GM12878 (cell line): ENCODE results near the gene SLC35E1.
A peak's percentile ranks its signal among the peaks of the same experiment; 100 is the strongest.

Source experiments
- JUND ChIP-seq: IDR thresholded peaks from 2 replicates; pipeline ENCODE4 v1.6.1; 2012; ENCODE audit warnings: low read depth, mild to moderate bottlenecking, low read length, improper control_type of control experiment, moderate library complexity
- USF2 ChIP-seq: IDR thresholded peaks from 2 replicates; pipeline ENCODE4 v1.6.1; 2011; ENCODE audit warnings: low read depth, low read length, improper control_type of control experiment, borderline replicate concordance
- ZNF622 ChIP-seq: fragments of 450-650 bp; IDR thresholded peaks from 2 replicates; pipeline ENCODE4 v1.6.1; 2017; ENCODE audit warnings: mild to moderate bottlenecking, inconsistent platforms
- TF ChIP-seq, protein P1 (sequence below): IDR thresholded peaks from 2 replicates; pipeline ENCODE4 v1.6.1; 2012; ENCODE audit warnings: improper control_type of control experiment, low read depth, low read length; ENCODE audit not compliant: insufficient replicate concordance

DNA sequence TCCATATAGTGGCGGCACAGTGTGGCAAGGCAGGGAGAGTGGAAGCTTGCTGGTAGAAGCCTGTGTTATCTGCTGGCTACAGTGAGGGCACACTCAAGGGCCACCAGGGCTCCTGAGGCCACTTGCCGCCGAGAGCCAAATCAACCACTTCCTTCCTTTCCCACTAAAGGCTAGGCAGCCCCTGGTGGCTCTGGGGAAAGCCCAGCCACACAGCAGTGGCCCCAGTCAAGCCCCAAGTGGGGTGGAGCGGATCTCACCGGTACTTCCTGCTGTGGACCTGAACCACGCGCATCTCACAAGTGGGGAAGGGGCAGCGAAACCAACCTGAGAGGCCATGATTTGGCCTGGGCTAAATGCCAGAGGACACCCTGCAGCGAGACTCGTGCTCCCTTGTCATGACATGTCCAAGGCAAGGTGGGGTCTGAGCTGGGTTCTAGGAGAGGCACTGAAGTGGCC lies 21.9 kb upstream of the SLC35E1 start:
- TF ChIP-seq, protein P1, sequence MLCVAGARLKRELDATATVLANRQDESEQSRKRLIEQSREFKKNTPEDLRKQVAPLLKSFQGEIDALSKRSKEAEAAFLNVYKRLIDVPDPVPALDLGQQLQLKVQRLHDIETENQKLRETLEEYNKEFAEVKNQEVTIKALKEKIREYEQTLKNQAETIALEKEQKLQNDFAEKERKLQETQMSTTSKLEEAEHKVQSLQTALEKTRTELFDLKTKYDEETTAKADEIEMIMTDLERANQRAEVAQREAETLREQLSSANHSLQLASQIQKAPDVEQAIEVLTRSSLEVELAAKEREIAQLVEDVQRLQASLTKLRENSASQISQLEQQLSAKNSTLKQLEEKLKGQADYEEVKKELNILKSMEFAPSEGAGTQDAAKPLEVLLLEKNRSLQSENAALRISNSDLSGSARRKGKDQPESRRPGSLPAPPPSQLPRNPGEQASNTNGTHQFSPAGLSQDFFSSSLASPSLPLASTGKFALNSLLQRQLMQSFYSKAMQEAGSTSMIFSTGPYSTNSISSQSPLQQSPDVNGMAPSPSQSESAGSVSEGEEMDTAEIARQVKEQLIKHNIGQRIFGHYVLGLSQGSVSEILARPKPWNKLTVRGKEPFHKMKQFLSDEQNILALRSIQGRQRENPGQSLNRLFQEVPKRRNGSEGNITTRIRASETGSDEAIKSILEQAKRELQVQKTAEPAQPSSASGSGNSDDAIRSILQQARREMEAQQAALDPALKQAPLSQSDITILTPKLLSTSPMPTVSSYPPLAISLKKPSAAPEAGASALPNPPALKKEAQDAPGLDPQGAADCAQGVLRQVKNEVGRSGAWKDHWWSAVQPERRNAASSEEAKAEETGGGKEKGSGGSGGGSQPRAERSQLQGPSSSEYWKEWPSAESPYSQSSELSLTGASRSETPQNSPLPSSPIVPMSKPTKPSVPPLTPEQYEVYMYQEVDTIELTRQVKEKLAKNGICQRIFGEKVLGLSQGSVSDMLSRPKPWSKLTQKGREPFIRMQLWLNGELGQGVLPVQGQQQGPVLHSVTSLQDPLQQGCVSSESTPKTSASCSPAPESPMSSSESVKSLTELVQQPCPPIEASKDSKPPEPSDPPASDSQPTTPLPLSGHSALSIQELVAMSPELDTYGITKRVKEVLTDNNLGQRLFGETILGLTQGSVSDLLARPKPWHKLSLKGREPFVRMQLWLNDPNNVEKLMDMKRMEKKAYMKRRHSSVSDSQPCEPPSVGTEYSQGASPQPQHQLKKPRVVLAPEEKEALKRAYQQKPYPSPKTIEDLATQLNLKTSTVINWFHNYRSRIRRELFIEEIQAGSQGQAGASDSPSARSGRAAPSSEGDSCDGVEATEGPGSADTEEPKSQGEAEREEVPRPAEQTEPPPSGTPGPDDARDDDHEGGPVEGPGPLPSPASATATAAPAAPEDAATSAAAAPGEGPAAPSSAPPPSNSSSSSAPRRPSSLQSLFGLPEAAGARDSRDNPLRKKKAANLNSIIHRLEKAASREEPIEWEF: peak; percentile 39
- TF ChIP-seq ZNF622: no peak
- no peak for TF ChIP-seq USF2
- no peak for TF ChIP-seq JUND
